Measurements from ENCODE around the gene CSRP2.

DNA sequence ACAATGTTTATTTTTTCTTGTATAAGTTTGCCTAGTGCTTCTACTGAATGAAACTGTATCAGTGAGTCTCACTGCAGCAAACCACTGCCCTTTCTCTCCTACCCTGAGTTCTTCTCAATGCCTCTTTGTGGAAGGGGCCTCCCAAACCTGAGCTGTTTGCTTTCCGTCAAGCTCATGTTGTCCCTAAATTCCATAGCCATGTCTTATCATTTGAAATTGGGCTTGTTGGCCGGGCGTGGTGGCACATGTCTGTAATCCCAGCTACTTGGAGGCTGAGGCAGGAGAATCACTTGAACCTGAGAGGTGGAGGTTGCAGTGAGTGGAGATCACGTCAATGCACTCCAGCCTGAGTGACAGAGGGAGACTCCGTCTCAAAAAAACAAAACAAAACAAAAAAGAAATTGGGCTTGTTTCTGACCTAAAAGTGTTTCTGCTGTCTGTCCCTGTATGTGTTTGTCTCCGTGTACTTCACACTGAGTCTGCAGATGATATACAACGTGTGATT lies 1.8 kb upstream of the CSRP2 start:
- no peak for TF ChIP-seq EP300 (IDR thresholded peaks at IDR 0.05)
- TF ChIP-seq, protein P1, sequence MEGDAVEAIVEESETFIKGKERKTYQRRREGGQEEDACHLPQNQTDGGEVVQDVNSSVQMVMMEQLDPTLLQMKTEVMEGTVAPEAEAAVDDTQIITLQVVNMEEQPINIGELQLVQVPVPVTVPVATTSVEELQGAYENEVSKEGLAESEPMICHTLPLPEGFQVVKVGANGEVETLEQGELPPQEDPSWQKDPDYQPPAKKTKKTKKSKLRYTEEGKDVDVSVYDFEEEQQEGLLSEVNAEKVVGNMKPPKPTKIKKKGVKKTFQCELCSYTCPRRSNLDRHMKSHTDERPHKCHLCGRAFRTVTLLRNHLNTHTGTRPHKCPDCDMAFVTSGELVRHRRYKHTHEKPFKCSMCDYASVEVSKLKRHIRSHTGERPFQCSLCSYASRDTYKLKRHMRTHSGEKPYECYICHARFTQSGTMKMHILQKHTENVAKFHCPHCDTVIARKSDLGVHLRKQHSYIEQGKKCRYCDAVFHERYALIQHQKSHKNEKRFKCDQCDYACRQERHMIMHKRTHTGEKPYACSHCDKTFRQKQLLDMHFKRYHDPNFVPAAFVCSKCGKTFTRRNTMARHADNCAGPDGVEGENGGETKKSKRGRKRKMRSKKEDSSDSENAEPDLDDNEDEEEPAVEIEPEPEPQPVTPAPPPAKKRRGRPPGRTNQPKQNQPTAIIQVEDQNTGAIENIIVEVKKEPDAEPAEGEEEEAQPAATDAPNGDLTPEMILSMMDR (IDR thresholded peaks at IDR 0.05) = no peak
